ENCODE data around the gene DNAI2. TPM values are rescaled to one million over a fixed set of nuclear protein-coding genes. Genes with fewer than 3 reads are reported as not detected.

DNAI2 gene
- total and polyA plus RNA-seq, 8 donors: not detected

- Histone ChIP-seq H3K9me3 (no peaks in the 10 kb centered on the region), H3K4me3 (no peak overlapping the region), H3K27me3 (no peaks in the 10 kb centered on the region), H3K27ac (no peak overlapping the region), H3K4me1 (peaks cover 0 to 5% (median 0%) of the 10 kb centered on the region in 4 donors), H3K36me3 (peaks cover 6 to 59% (median 24%) of the 10 kb centered on the region in 4 donors)
- DNase-seq: no peak
- TF ChIP-seq EP300 (IDR thresholded peaks at IDR 0.05): no peak
- no peak for TF ChIP-seq POLR2A (IDR thresholded peaks at IDR 0.05)
- no peak for TF ChIP-seq CTCF (IDR thresholded peaks at IDR 0.05)
- TF ChIP-seq POLR2AphosphoS5 (IDR thresholded peaks at IDR 0.05): no peak
- 80 to 86% (median 84%) methylated on average over 10 of the region's 10 CpGs for WGBS, 5 donors
- intact Hi-C loops (cut with DNase I; ENCODE audit: low total_unique reads): no loop called here
These were observed 46.6 kb upstream of the DNAI2 start for GRCh38 chr17:74227271-74228080.

- intact Hi-C loops (cut with DNase I; ENCODE audit: low total_unique reads): no loop called here
- WGBS, 5 donors: 57 to 72% (median 66%) methylated on average over 5 of the region's 5 CpGs
These were observed 45.6 kb upstream of the DNAI2 start for GRCh38 chr17:74228306-74228978.

GRCh38 chr17:74230896-74231295 lies 43.1 kb upstream of the DNAI2 start:
- TF ChIP-seq POLR2AphosphoS5 (IDR thresholded peaks at IDR 0.05) (no peak), EP300 (IDR thresholded peaks at IDR 0.05) (no peak), CTCF (IDR thresholded peaks at IDR 0.05) (no peak), POLR2A (IDR thresholded peaks at IDR 0.05) (no peak)
- no peak overlapping the region for H3K27ac ChIP-seq
- H3K4me3 ChIP-seq: no peak overlapping the region
- DNase-seq: no peak
- WGBS, 5 donors: 88 to 93% (median 92%) methylated on average over 15 to 16 of the region's 16 CpGs
- H3K27me3 ChIP-seq: no peaks in the 10 kb centered on the region
- H3K36me3 ChIP-seq: peaks cover 6 to 27% (median 14%) of the 10 kb centered on the region in 4 donors
- intact Hi-C loops (cut with DNase I; ENCODE audit: low total_unique reads): no loop called here
- peaks cover 0 to 9% (median 0%) of the 10 kb centered on the region in 4 donors for H3K4me1 ChIP-seq
- no peaks in the 10 kb centered on the region for H3K9me3 ChIP-seq

More at GRCh38 chr17:74228306-74228978, 45.6 kb upstream of the DNAI2 start:
- Histone ChIP-seq H3K4me1 (peaks cover 0 to 5% (median 0%) of the 10 kb centered on the region in 4 donors), H3K27ac (no peak overlapping the region), H3K4me3 (no peak overlapping the region), H3K27me3 (no peaks in the 10 kb centered on the region), H3K9me3 (no peaks in the 10 kb centered on the region), H3K36me3 (peaks cover 6 to 52% (median 20%) of the 10 kb centered on the region in 4 donors)
- TF ChIP-seq EP300 (IDR thresholded peaks at IDR 0.05): no peak
- no peak for TF ChIP-seq POLR2A (IDR thresholded peaks at IDR 0.05)
- no peak for TF ChIP-seq CTCF (IDR thresholded peaks at IDR 0.05)
- no peak for TF ChIP-seq POLR2AphosphoS5 (IDR thresholded peaks at IDR 0.05)
- no peak for DNase-seq

All from stomach (tissue), 9 donors.